ENCODE measurements around the gene LIPN.
A peak's percentile ranks its signal among the peaks of the same experiment; 100 is the strongest.

LIPN gene

GRCh38 chr10:88810196-88810961, 50.6 kb downstream of the LIPN start:
- in situ Hi-C loops (cut with HindIII; ENCODE audit: low pct_unique_long_range_greater_than_20kb, low sequenced_read_pairs): no loop called here
- TF ChIP-seq JUND (IDR thresholded peaks at IDR 0.05; ENCODE audit: low read depth): no peak
- peak; percentile 43 to 83 for DNase-seq (ENCODE audit: low read depth in 1 of 2, low spot score in 1 of 2)

- TF ChIP-seq JUND (IDR thresholded peaks at IDR 0.05; ENCODE audit: low read depth): no peak
- in situ Hi-C loops (cut with HindIII; ENCODE audit: low pct_unique_long_range_greater_than_20kb, low sequenced_read_pairs): no loop called here
- DNase-seq (ENCODE audit: low read depth in 1 of 2, low spot score in 1 of 2): no peak
Observed at GRCh38 chr10:88813200-88813599, 53.4 kb downstream of the LIPN start.

- no peak for TF ChIP-seq JUND (IDR thresholded peaks at IDR 0.05; ENCODE audit: low read depth)
- in situ Hi-C loops (cut with HindIII; ENCODE audit: low pct_unique_long_range_greater_than_20kb, low sequenced_read_pairs): no loop called here
- no peak for DNase-seq (ENCODE audit: low read depth in 1 of 2, low spot score in 1 of 2)
Observed at GRCh38 chr10:88819290-88819689, 59.5 kb downstream of the LIPN start.

- TF ChIP-seq JUND (IDR thresholded peaks at IDR 0.05; ENCODE audit: low read depth): no peak
- in situ Hi-C loops (cut with HindIII; ENCODE audit: low pct_unique_long_range_greater_than_20kb, low sequenced_read_pairs): no loop called here
- no peak for DNase-seq (ENCODE audit: low read depth in 1 of 2, low spot score in 1 of 2)
Observed at GRCh38 chr10:88820748-88821401, 61.1 kb downstream of the LIPN start.

- DNase-seq (ENCODE audit: low read depth in 1 of 2, low spot score in 1 of 2): no peak
- in situ Hi-C loops (cut with HindIII; ENCODE audit: low pct_unique_long_range_greater_than_20kb, low sequenced_read_pairs): no loop called here
- no peak for TF ChIP-seq JUND (IDR thresholded peaks at IDR 0.05; ENCODE audit: low read depth)
Observed at GRCh38 chr10:88826388-88826787, 66.6 kb downstream of the LIPN start.

- no peak for TF ChIP-seq JUND (IDR thresholded peaks at IDR 0.05; ENCODE audit: low read depth)
- in situ Hi-C loops (cut with HindIII; ENCODE audit: low pct_unique_long_range_greater_than_20kb, low sequenced_read_pairs): no loop called here
Observed at GRCh38 chr10:88827671-88828070, 67.9 kb downstream of the LIPN start.

GRCh38 chr10:88828310-88828709, 68.5 kb downstream of the LIPN start:
- TF ChIP-seq JUND (IDR thresholded peaks at IDR 0.05; ENCODE audit: low read depth): no peak
- in situ Hi-C loops (cut with HindIII; ENCODE audit: low pct_unique_long_range_greater_than_20kb, low sequenced_read_pairs): no loop called here
- DNase-seq (ENCODE audit: low read depth in 1 of 2, low spot score in 1 of 2): no peak

More at GRCh38 chr10:88827671-88828070, 67.9 kb downstream of the LIPN start:
- DNase-seq (ENCODE audit: low read depth in 1 of 2, low spot score in 1 of 2): no peak
